Activated CD8-positive, alpha-beta memory T cell treated with anti-CD3 and anti-CD28 coated beads, Interleukin-2, amount 50 U/mL, for 1 hour (primary cell): Measurements from ENCODE around the gene CNNM3.
"Not testable (repeated sequence)": the region's sequence is repeated elsewhere in the genome, so short reads cannot be mapped to it uniquely, and the experiment has no call there.

Experiments used
- DNase-seq: peaks from one replicate; pipeline ENCODE4 v3.0.0-alpha.2; 2020; ENCODE audit errors: extremely low read depth

Gene CNNM3

GRCh38 chr2:96816127-96816835, at the start of gene CNNM3:
Gene CNNM3 (plus strand): TSS chr2:96816268. CDS start chr2:96816278, 10 bp downstream.
- DNase-seq, result peak; percentile 73

- DNase-seq, result no peak
Observed at GRCh38 chr2:96767135-96767871, 48.8 kb upstream of the CNNM3 start.

GRCh38 chr2:96768083-96768561, 47.9 kb upstream of the CNNM3 start:
- DNase-seq, result no peak

- DNase-seq, result no peak
Observed at GRCh38 chr2:96769814-96770213, 46.3 kb upstream of the CNNM3 start.

- no peak for DNase-seq
Observed at GRCh38 chr2:96770442-96771202, 45.4 kb upstream of the CNNM3 start.

- no peak for DNase-seq
Observed at GRCh38 chr2:96771796-96772618, 44.1 kb upstream of the CNNM3 start.

GRCh38 chr2:96772903-96773671, 43.0 kb upstream of the CNNM3 start:
- no peak for DNase-seq

- DNase-seq, result peak; percentile 17
Observed at GRCh38 chr2:96773922-96774321, 42.1 kb upstream of the CNNM3 start.

GRCh38 chr2:96775160-96775559, 40.9 kb upstream of the CNNM3 start:
- no peak for DNase-seq

GRCh38 chr2:96783388-96783787, 32.7 kb upstream of the CNNM3 start:
- DNase-seq, result no peak

GRCh38 chr2:96787411-96787810, 28.7 kb upstream of the CNNM3 start:
- DNase-seq, result no peak

- no peak for DNase-seq
Observed at GRCh38 chr2:96788442-96789244, 27.4 kb upstream of the CNNM3 start.

- DNase-seq, result no peak
Observed at GRCh38 chr2:96789245-96789617, 26.8 kb upstream of the CNNM3 start.

GRCh38 chr2:96792772-96793749, 23.0 kb upstream of the CNNM3 start:
- DNase-seq, result no peak

GRCh38 chr2:96795076-96795475, 21.0 kb upstream of the CNNM3 start:
- no peak for DNase-seq

- DNase-seq, result not testable (repeated sequence)
Observed at GRCh38 chr2:96796497-96796896, 19.6 kb upstream of the CNNM3 start.

- no peak for DNase-seq
Observed at GRCh38 chr2:96797066-96797625, 18.9 kb upstream of the CNNM3 start.
